IPS DF 6.9 (cell line): ENCODE results near the gene CYBC1.

Source experiments
- DNase-seq: peaks from one replicate; pipeline ENCODE4 v3.0.0-alpha.2; 2013; ENCODE audit warnings: low read depth, low spot score
- H3K27ac ChIP-seq: one replicate; pipeline ENCODE4 v1.5.1; 2013; ENCODE audit warnings: low read length, control low read depth
- H3K27me3 ChIP-seq: 2 replicates; pipeline ENCODE4 v1.6.1; 2013; ENCODE audit warnings: mild to moderate bottlenecking, low read length; ENCODE audit not compliant: control insufficient read depth, insufficient read depth
- H3K36me3 ChIP-seq: 2 replicates; pipeline ENCODE4 v1.6.1; 2013; ENCODE audit warnings: low read length; ENCODE audit not compliant: control insufficient read depth, insufficient read depth
- H3K4me1 ChIP-seq: 2 replicates; pipeline ENCODE4 v1.6.1; 2013; ENCODE audit warnings: low read length; ENCODE audit not compliant: control insufficient read depth, insufficient read depth
- H3K4me3 ChIP-seq: 2 replicates; pipeline ENCODE4 v1.5.1; 2013; ENCODE audit warnings: mild to moderate bottlenecking, low read length
- H3K9me3 ChIP-seq: 2 replicates; pipeline ENCODE4 v1.6.1; 2013; ENCODE audit warnings: low read length, inconsistent platforms; ENCODE audit not compliant: control insufficient read depth, insufficient read depth
- WGBS: extraction: QIAGEN DNeasy Blood & Tissue Kit; methylation state at CpG from one replicate; pipeline ENCODE4 v1.1.7; 2013; ENCODE audit warnings: mixed read lengths, missing lambda C conversion rate; ENCODE audit not compliant: insufficient read length, insufficient coverage; 5-methylcytosine and 5-hydroxymethylcytosine counted together

CYBC1 gene

GRCh38 chr17:82450357-82451106 is at the start of gene CYBC1:
Gene CYBC1 (minus strand): TSS chr17:82450752. CDS start chr17:82449254, 1,498 bp downstream.
- no peaks in the 10 kb centered on the region for H3K27me3 ChIP-seq
- H3K4me1 ChIP-seq: no peaks in the 10 kb centered on the region
- no peaks in the 10 kb centered on the region for H3K36me3 ChIP-seq

GRCh38 chr17:82497483-82498405 is 47.2 kb upstream of the CYBC1 start:
- no CpG with 5 or more reads among the region's 66 CpGs for whole genome bisulfite sequencing
- no peak for DNase-seq
- peaks cover 8% of the 10 kb centered on the region; the same call in 1 of the 2 replicates for H3K4me1 ChIP-seq
- H3K27me3 ChIP-seq: peaks cover 2% of the 10 kb centered on the region; the same call in 1 of the 2 replicates
- H3K27ac ChIP-seq: no peak overlapping the region
- no peaks in the 10 kb centered on the region for H3K9me3 ChIP-seq
- peak overlapping the region; percentile 43; the same call in 1 of the 2 replicates for H3K4me3 ChIP-seq
- no peaks in the 10 kb centered on the region for H3K36me3 ChIP-seq

More at GRCh38 chr17:82450357-82451106, at the start of gene CYBC1:
- no peaks in the 10 kb centered on the region for H3K9me3 ChIP-seq
- H3K27ac ChIP-seq: no peak within 1 kb of the TSS
- H3K4me3 ChIP-seq: peak within 1 kb of the TSS; percentile 91
- DNase-seq: peak; percentile 48
- no CpG with 5 or more reads among the region's 91 CpGs for WGBS

GRCh38 chr17:82496529-82497434 is 46.2 kb upstream of the CYBC1 start:
- peaks cover 2% of the 10 kb centered on the region; the same call in 1 of the 2 replicates for H3K27me3 ChIP-seq
- peak; percentile 83 for DNase-seq
- H3K36me3 ChIP-seq: no peaks in the 10 kb centered on the region
- peak overlapping the region; percentile 51; the same call in 1 of the 2 replicates for H3K4me3 ChIP-seq
- H3K9me3 ChIP-seq: no peaks in the 10 kb centered on the region
- peaks cover 8% of the 10 kb centered on the region; the same call in 1 of the 2 replicates for H3K4me1 ChIP-seq
- no peak overlapping the region for H3K27ac ChIP-seq
- no CpG with 5 or more reads among the region's 83 CpGs for WGBS

GRCh38 chr17:82495844-82496528 is 45.4 kb upstream of the CYBC1 start:
- WGBS: no CpG with 5 or more reads among the region's 12 CpGs
- Histone ChIP-seq H3K4me1 (peaks cover 8% of the 10 kb centered on the region; the same call in 1 of the 2 replicates), H3K27ac (no peak overlapping the region), H3K36me3 (no peaks in the 10 kb centered on the region; the same call in 1 of the 2 replicates), H3K27me3 (peaks cover 2% of the 10 kb centered on the region; the same call in 1 of the 2 replicates), H3K9me3 (no peaks in the 10 kb centered on the region), H3K4me3 (no peak overlapping the region)
- DNase-seq: no peak

GRCh38 chr17:82494236-82495055 is 43.9 kb upstream of the CYBC1 start:
- Histone ChIP-seq H3K4me3 (peak overlapping the region; percentile 21; the same call in 1 of the 2 replicates), H3K4me1 (peaks cover 8% of the 10 kb centered on the region; the same call in 1 of the 2 replicates), H3K27ac (no peak overlapping the region), H3K36me3 (no peaks in the 10 kb centered on the region; the same call in 1 of the 2 replicates), H3K9me3 (no peaks in the 10 kb centered on the region), H3K27me3 (peaks cover 2% of the 10 kb centered on the region; the same call in 1 of the 2 replicates)
- no CpG with 5 or more reads among the region's 17 CpGs for WGBS
- DNase-seq: peak; percentile 78

GRCh38 chr17:82493226-82493781 is 42.8 kb upstream of the CYBC1 start:
- no peaks in the 10 kb centered on the region for H3K9me3 ChIP-seq
- H3K4me3 ChIP-seq: no peak overlapping the region
- H3K27ac ChIP-seq: no peak overlapping the region
- no peak for DNase-seq
- peaks cover 2% of the 10 kb centered on the region; the same call in 1 of the 2 replicates for H3K27me3 ChIP-seq
- WGBS: no CpG with 5 or more reads among the region's 12 CpGs
- H3K4me1 ChIP-seq: peaks cover 8% of the 10 kb centered on the region; the same call in 1 of the 2 replicates
- H3K36me3 ChIP-seq: no peaks in the 10 kb centered on the region; the same call in 1 of the 2 replicates

- WGBS: no CpG with 5 or more reads among the region's 13 CpGs
- Histone ChIP-seq H3K4me1 (peaks cover 8% of the 10 kb centered on the region; the same call in 1 of the 2 replicates), H3K27ac (no peak overlapping the region), H3K4me3 (no peak overlapping the region), H3K9me3 (no peaks in the 10 kb centered on the region), H3K27me3 (no peaks in the 10 kb centered on the region; the same call in 1 of the 2 replicates), H3K36me3 (peaks cover 3% of the 10 kb centered on the region; the same call in 1 of the 2 replicates)
- DNase-seq: no peak
Observed at GRCh38 chr17:82492643-82493225, 42.2 kb upstream of the CYBC1 start.

GRCh38 chr17:82491533-82491932 is 41.0 kb upstream of the CYBC1 start:
- Histone ChIP-seq H3K27ac (no peak overlapping the region), H3K4me3 (no peak overlapping the region), H3K9me3 (no peaks in the 10 kb centered on the region), H3K27me3 (no peaks in the 10 kb centered on the region), H3K36me3 (peaks cover 7% of the 10 kb centered on the region), H3K4me1 (peaks cover 5% of the 10 kb centered on the region; the same call in 1 of the 2 replicates)
- no CpG with 5 or more reads among the region's 15 CpGs for WGBS
- no peak for DNase-seq
